Activated naive CD4-positive, alpha-beta T cell treated with anti-CD3 and anti-CD28 coated beads, Interleukin-2, amount 50 U/mL, for 24 hours (primary cell): ENCODE results near the gene BHLHA9.
"Not testable (repeated sequence)": the region's sequence is repeated elsewhere in the genome, so short reads cannot be mapped to it uniquely, and the experiment has no call there.

Source experiments
- H3K27ac Mint-ChIP-seq: one replicate; pipeline ENCODE4 v1.8.0; 2021; ENCODE audit warnings: mild to moderate bottlenecking, mixed read lengths
- H3K27me3 Mint-ChIP-seq: one replicate; pipeline ENCODE4 v1.8.0; 2021; ENCODE audit warnings: mixed read lengths
- H3K36me3 Mint-ChIP-seq: one replicate; pipeline ENCODE4 v1.8.0; 2021; ENCODE audit warnings: mixed read lengths
- H3K4me1 Mint-ChIP-seq: one replicate; pipeline ENCODE4 v1.8.0; 2021; ENCODE audit warnings: mixed read lengths
- H3K4me3 Mint-ChIP-seq: one replicate; pipeline ENCODE4 v1.8.0; 2021; ENCODE audit warnings: mild to moderate bottlenecking, mixed read lengths
- H3K9me3 Mint-ChIP-seq: one replicate; pipeline ENCODE4 v1.8.0; 2021; ENCODE audit warnings: mixed read lengths

The BHLHA9 gene

GRCh38 chr17:1237471-1237870 lies 32.8 kb upstream of the BHLHA9 start:
- H3K4me1 Mint-ChIP-seq: peaks cover 21% of the 10 kb centered on the region
- H3K4me3 Mint-ChIP-seq: no peak overlapping the region
- H3K9me3 Mint-ChIP-seq: no peaks in the 10 kb centered on the region
- H3K36me3 Mint-ChIP-seq: no peaks in the 10 kb centered on the region
- no peak overlapping the region for H3K27ac Mint-ChIP-seq
- H3K27me3 Mint-ChIP-seq: peaks cover 17% of the 10 kb centered on the region

GRCh38 chr17:1239210-1239609 lies 31.0 kb upstream of the BHLHA9 start:
- no peaks in the 10 kb centered on the region for H3K9me3 Mint-ChIP-seq
- peaks cover 11% of the 10 kb centered on the region for H3K27me3 Mint-ChIP-seq
- peak overlapping the region; percentile 7 for H3K4me3 Mint-ChIP-seq
- H3K4me1 Mint-ChIP-seq: peaks cover 21% of the 10 kb centered on the region
- no peaks in the 10 kb centered on the region for H3K36me3 Mint-ChIP-seq
- H3K27ac Mint-ChIP-seq: peak overlapping the region; percentile 55

DNA sequence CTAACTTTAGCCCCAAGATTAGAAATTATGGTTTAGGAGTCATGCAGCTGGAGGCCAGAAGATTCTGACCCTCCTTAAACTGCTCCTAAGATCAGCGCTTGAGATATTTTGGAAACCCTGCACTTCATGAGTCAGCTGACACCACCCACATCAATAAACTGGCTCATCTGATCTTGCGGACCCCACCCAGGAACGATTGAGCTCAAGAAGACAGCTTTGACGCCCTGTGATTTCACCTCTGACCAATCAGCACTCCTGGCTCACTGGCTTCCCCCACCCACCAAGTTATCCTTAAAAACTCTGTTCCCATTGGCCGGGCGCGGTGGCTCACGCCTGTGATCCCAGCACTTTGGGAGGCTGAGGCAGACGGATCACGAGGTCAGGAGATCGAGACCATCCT lies 29.8 kb upstream of the BHLHA9 start:
- Mint-ChIP-seq H3K4me1 (peaks cover 21% of the 10 kb centered on the region), H3K27me3 (peaks cover 10% of the 10 kb centered on the region)
- not testable (repeated sequence) for H3K9me3 Mint-ChIP-seq, H3K36me3 Mint-ChIP-seq, H3K27ac Mint-ChIP-seq, H3K4me3 Mint-ChIP-seq

- H3K4me1 Mint-ChIP-seq: peaks cover 21% of the 10 kb centered on the region
- H3K9me3 Mint-ChIP-seq: no peaks in the 10 kb centered on the region
- H3K27ac Mint-ChIP-seq: no peak overlapping the region
- no peak overlapping the region for H3K4me3 Mint-ChIP-seq
- H3K27me3 Mint-ChIP-seq: peaks cover 10% of the 10 kb centered on the region
- no peaks in the 10 kb centered on the region for H3K36me3 Mint-ChIP-seq
Observed at GRCh38 chr17:1241929-1242328, 28.3 kb upstream of the BHLHA9 start.

GRCh38 chr17:1244606-1245012 lies 25.6 kb upstream of the BHLHA9 start:
- peaks cover 8% of the 10 kb centered on the region for H3K27me3 Mint-ChIP-seq
- no peak overlapping the region for H3K27ac Mint-ChIP-seq
- H3K9me3 Mint-ChIP-seq: no peaks in the 10 kb centered on the region
- no peak overlapping the region for H3K4me3 Mint-ChIP-seq
- no peaks in the 10 kb centered on the region for H3K36me3 Mint-ChIP-seq
- peaks cover 15% of the 10 kb centered on the region for H3K4me1 Mint-ChIP-seq

GRCh38 chr17:1251866-1252608 lies 18.2 kb upstream of the BHLHA9 start:
- H3K9me3 Mint-ChIP-seq: no peaks in the 10 kb centered on the region

GRCh38 chr17:1255041-1255440 lies 15.2 kb upstream of the BHLHA9 start:
- H3K27ac Mint-ChIP-seq: no peak overlapping the region
- H3K9me3 Mint-ChIP-seq: no peaks in the 10 kb centered on the region
- peaks cover 17% of the 10 kb centered on the region for H3K4me1 Mint-ChIP-seq
- H3K27me3 Mint-ChIP-seq: peaks cover 17% of the 10 kb centered on the region
- H3K4me3 Mint-ChIP-seq: no peak overlapping the region
- no peaks in the 10 kb centered on the region for H3K36me3 Mint-ChIP-seq

More at GRCh38 chr17:1251866-1252608, 18.2 kb upstream of the BHLHA9 start:
- H3K36me3 Mint-ChIP-seq: no peaks in the 10 kb centered on the region
- H3K4me3 Mint-ChIP-seq: no peak overlapping the region
- peaks cover 3% of the 10 kb centered on the region for H3K4me1 Mint-ChIP-seq
- H3K27me3 Mint-ChIP-seq: peaks cover 9% of the 10 kb centered on the region
- no peak overlapping the region for H3K27ac Mint-ChIP-seq

DNA sequence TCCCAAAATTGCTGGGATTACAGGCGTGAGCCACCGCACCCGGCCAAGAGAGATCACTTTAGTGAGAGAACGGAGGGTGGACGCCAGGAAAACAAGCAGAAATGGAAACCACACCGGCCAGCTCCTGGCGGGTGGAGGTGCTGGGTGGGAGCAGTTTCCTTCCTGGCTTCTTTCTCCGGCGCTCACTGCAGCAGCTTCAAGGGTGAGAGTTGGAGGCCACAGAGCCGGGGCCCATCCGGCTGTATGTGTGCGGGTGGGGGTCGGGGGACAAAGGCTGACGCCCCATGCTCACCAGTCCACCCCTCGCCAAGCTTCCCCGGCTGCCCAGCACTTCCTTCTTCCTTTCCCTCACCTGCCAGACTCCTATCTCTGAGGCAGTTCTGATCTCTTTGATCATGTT lies 13.5 kb upstream of the BHLHA9 start:
- Mint-ChIP-seq H3K9me3 (no peaks in the 10 kb centered on the region), H3K27me3 (peaks cover 20% of the 10 kb centered on the region), H3K36me3 (no peaks in the 10 kb centered on the region), H3K4me3 (no peak overlapping the region), H3K4me1 (peaks cover 22% of the 10 kb centered on the region), H3K27ac (no peak overlapping the region)

- H3K36me3 Mint-ChIP-seq: no peaks in the 10 kb centered on the region
- peaks cover 20% of the 10 kb centered on the region for H3K27me3 Mint-ChIP-seq
- peak overlapping the region; percentile 40 for H3K4me3 Mint-ChIP-seq
- H3K9me3 Mint-ChIP-seq: no peaks in the 10 kb centered on the region
- H3K4me1 Mint-ChIP-seq: peaks cover 18% of the 10 kb centered on the region
- H3K27ac Mint-ChIP-seq: no peak overlapping the region
Observed at GRCh38 chr17:1260086-1260769, 10.0 kb upstream of the BHLHA9 start.

DNA sequence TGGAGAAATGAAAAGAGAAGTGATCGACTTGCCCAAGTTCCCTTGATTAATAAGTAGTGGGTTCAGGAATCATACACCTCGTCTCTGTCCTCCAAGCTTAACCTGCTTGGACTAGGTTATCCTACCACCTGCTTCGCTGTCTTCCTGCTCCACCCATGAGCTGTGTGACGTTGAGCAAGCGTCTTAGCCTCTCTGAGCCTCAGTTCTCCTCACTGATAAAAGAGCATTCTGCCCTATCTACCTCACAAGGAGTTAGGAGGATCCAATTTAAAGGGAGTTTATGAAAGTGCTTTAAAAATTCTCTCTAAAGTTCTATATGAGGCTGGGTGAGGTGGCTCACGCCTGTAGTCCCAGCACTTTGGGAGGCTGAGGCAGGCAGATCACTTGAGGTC lies 9.5 kb upstream of the BHLHA9 start:
- Mint-ChIP-seq H3K36me3 (no peaks in the 10 kb centered on the region), H3K9me3 (no peaks in the 10 kb centered on the region), H3K27me3 (peaks cover 17% of the 10 kb centered on the region), H3K4me1 (peaks cover 18% of the 10 kb centered on the region), H3K27ac (no peak overlapping the region), H3K4me3 (peak overlapping the region; percentile 40)

GRCh38 chr17:1264196-1264595 lies 6.0 kb upstream of the BHLHA9 start:
- peaks cover 7% of the 10 kb centered on the region for H3K27me3 Mint-ChIP-seq
- peaks cover 13% of the 10 kb centered on the region for H3K4me1 Mint-ChIP-seq
- no peaks in the 10 kb centered on the region for H3K9me3 Mint-ChIP-seq
- no peaks in the 10 kb centered on the region for H3K36me3 Mint-ChIP-seq
- no peak overlapping the region for H3K4me3 Mint-ChIP-seq
- no peak overlapping the region for H3K27ac Mint-ChIP-seq

GRCh38 chr17:1267471-1267943 lies 2.7 kb upstream of the BHLHA9 start:
- Mint-ChIP-seq H3K4me1 (peaks cover 4% of the 10 kb centered on the region), H3K27ac (no peak overlapping the region), H3K36me3 (no peaks in the 10 kb centered on the region), H3K27me3 (peaks cover 5% of the 10 kb centered on the region), H3K9me3 (no peaks in the 10 kb centered on the region), H3K4me3 (peak overlapping the region; percentile 83)

GRCh38 chr17:1271030-1271423 lies 783 bp downstream of the BHLHA9 start:
- no peak overlapping the region for H3K4me3 Mint-ChIP-seq
- H3K27ac Mint-ChIP-seq: no peak overlapping the region
- H3K9me3 Mint-ChIP-seq: no peaks in the 10 kb centered on the region
- H3K4me1 Mint-ChIP-seq: peaks cover 11% of the 10 kb centered on the region
- no peaks in the 10 kb centered on the region for H3K36me3 Mint-ChIP-seq
- peaks cover 19% of the 10 kb centered on the region for H3K27me3 Mint-ChIP-seq

GRCh38 chr17:1271441-1271840 lies 1.2 kb downstream of the BHLHA9 start:
- H3K27ac Mint-ChIP-seq: no peak overlapping the region
- no peaks in the 10 kb centered on the region for H3K9me3 Mint-ChIP-seq
- no peak overlapping the region for H3K4me3 Mint-ChIP-seq
- H3K27me3 Mint-ChIP-seq: peaks cover 21% of the 10 kb centered on the region
- H3K36me3 Mint-ChIP-seq: no peaks in the 10 kb centered on the region
- H3K4me1 Mint-ChIP-seq: peaks cover 14% of the 10 kb centered on the region

GRCh38 chr17:1272701-1273100 lies 2.5 kb downstream of the BHLHA9 start:
- H3K4me3 Mint-ChIP-seq: no peak overlapping the region
- peaks cover 21% of the 10 kb centered on the region for H3K27me3 Mint-ChIP-seq
- H3K36me3 Mint-ChIP-seq: no peaks in the 10 kb centered on the region

DNA sequence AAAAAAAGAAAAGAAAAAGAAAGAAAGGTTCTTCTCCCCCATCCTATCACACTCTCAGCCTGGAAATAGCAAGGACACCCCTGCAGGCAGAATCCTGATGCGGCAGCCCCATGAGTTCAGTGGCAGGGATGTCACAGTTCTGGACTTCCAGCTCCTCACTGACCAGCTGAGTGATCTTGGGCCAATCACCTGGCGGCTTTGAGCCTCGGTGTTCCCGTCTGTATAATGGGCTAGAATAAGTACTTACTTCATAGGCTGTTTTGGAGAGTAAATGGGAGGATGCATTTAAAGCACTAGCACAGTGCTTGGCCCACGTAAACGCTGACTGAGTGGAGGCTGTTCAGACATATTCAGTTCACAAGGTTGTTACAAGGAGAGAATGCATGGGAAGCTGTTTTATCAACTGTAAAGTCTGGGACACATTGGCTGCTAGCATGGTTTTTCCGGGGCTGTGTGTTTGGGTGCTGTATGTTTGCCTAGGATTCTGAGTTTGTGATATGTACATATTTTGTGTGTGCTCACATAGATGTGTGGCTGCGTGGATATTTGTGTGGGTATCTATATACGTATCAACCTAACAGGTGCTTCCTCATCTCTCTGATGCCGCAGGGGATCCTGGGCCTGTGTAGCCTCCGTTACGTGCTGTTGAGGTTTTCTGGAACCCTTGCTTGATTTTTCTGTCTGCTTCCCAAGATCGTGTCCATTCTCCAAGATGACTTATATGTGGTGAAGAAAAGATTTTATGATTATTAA lies 3.4 kb downstream of the BHLHA9 start:
- Mint-ChIP-seq H3K27me3 (peaks cover 21% of the 10 kb centered on the region), H3K4me1 (peaks cover 10% of the 10 kb centered on the region), H3K36me3 (no peaks in the 10 kb centered on the region), H3K4me3 (no peak overlapping the region), H3K27ac (no peak overlapping the region), H3K9me3 (no peaks in the 10 kb centered on the region)

More at GRCh38 chr17:1272701-1273100, 2.5 kb downstream of the BHLHA9 start:
- Mint-ChIP-seq H3K27ac (no peak overlapping the region), H3K9me3 (no peaks in the 10 kb centered on the region), H3K4me1 (peaks cover 11% of the 10 kb centered on the region)
